ENCODE measurements around the gene ZKSCAN2. TPM values are rescaled to one million over a fixed set of nuclear protein-coding genes. Genes with fewer than 3 reads are reported as not detected.

ZKSCAN2 gene
- total and polyA plus RNA-seq, 2 donors (not counting 1 experiment from before 2014, with no cell fraction given): 2.1 to 4.3 TPM

GRCh38 chr16:25223964-25224363, 33.7 kb downstream of the ZKSCAN2 start:
- Histone ChIP-seq H3K36me3 (ENCODE audit: control insufficient read depth, insufficient read depth, low read length) (no peaks in the 10 kb centered on the region), H3K27ac (ENCODE audit: insufficient read depth, low read length) (no peak overlapping the region), H3K27me3 (ENCODE audit: control insufficient read depth, insufficient read depth, low read length) (no peaks in the 10 kb centered on the region), H2AFZ (ENCODE audit: low read length) (no peak overlapping the region), H3K4me3 (replicated peaks in 1 of 4; ENCODE audit: control extremely low read depth in 1 of 4, insufficient read depth in 1 of 4, low read depth in 3 of 4, low read length in 4 of 4) (no peak overlapping the region), H4K20me1 (ENCODE audit: control insufficient read depth, extremely low read depth, insufficient read depth, low read length) (no peaks in the 10 kb centered on the region), H3K4me2 (ENCODE audit: extremely low read depth, insufficient read depth, low read length) (no peak overlapping the region), H3K9ac (ENCODE audit: insufficient read depth, low read length) (no peak overlapping the region), H3K79me2 (ENCODE audit: control insufficient read depth, insufficient read depth, low read length) (no peaks in the 10 kb centered on the region), H3K9me3 (ENCODE audit: control insufficient read depth, insufficient read depth, low read depth, low read length) (no peaks in the 10 kb centered on the region), H3K4me1 (ENCODE audit: control insufficient read depth, extremely low read depth, insufficient read depth, low read length) (no peaks in the 10 kb centered on the region)
- DNase-seq (ENCODE audit: low read depth in 2 of 2): no peak
- TF ChIP-seq CTCF (conservative IDR thresholded peaks at IDR 0.05 in 1 of 2, IDR thresholded peaks at IDR 0.05 in 1 of 2; ENCODE audit: low read depth in 1 of 2, low read length in 2 of 2) (no peak), EZH2 (IDR thresholded peaks at IDR 0.05; ENCODE audit: low read length, missing control alignments) (no peak)

GRCh38 chr16:25222959-25223358, 34.7 kb downstream of the ZKSCAN2 start:
- DNase-seq (ENCODE audit: low read depth in 2 of 2): no peak
- H3K27me3 ChIP-seq (ENCODE audit: control insufficient read depth, insufficient read depth, low read length): peaks cover 3% of the 10 kb centered on the region
- no peak overlapping the region for H3K9ac ChIP-seq (ENCODE audit: insufficient read depth, low read length)

GRCh38 chr16:25219070-25219737, 38.4 kb downstream of the ZKSCAN2 start:
- Histone ChIP-seq H3K4me1 (ENCODE audit: control insufficient read depth, extremely low read depth, insufficient read depth, low read length) (no peaks in the 10 kb centered on the region), H3K27me3 (ENCODE audit: control insufficient read depth, insufficient read depth, low read length) (peaks cover 5% of the 10 kb centered on the region), H3K9me3 (ENCODE audit: control insufficient read depth, insufficient read depth, low read depth, low read length) (no peaks in the 10 kb centered on the region), H3K36me3 (ENCODE audit: control insufficient read depth, insufficient read depth, low read length) (no peaks in the 10 kb centered on the region), H3K4me3 (replicated peaks in 1 of 4; ENCODE audit: control extremely low read depth in 1 of 4, insufficient read depth in 1 of 4, low read depth in 3 of 4, low read length in 4 of 4) (no peak overlapping the region), H3K27ac (ENCODE audit: insufficient read depth, low read length) (no peak overlapping the region), H3K79me2 (ENCODE audit: control insufficient read depth, insufficient read depth, low read length) (no peaks in the 10 kb centered on the region), H2AFZ (ENCODE audit: low read length) (no peak overlapping the region), H3K4me2 (ENCODE audit: extremely low read depth, insufficient read depth, low read length) (no peak overlapping the region), H4K20me1 (ENCODE audit: control insufficient read depth, extremely low read depth, insufficient read depth, low read length) (no peaks in the 10 kb centered on the region), H3K9ac (ENCODE audit: insufficient read depth, low read length) (no peak overlapping the region)
- TF ChIP-seq CTCF (conservative IDR thresholded peaks at IDR 0.05 in 1 of 2, IDR thresholded peaks at IDR 0.05 in 1 of 2; ENCODE audit: low read depth in 1 of 2, low read length in 2 of 2) (no peak), EZH2 (IDR thresholded peaks at IDR 0.05; ENCODE audit: low read length, missing control alignments) (no peak)
- no peak for DNase-seq (ENCODE audit: low read depth in 2 of 2)

More at GRCh38 chr16:25222959-25223358, 34.7 kb downstream of the ZKSCAN2 start:
- H4K20me1 ChIP-seq (ENCODE audit: control insufficient read depth, extremely low read depth, insufficient read depth, low read length): no peaks in the 10 kb centered on the region
- no peaks in the 10 kb centered on the region for H3K4me1 ChIP-seq (ENCODE audit: control insufficient read depth, extremely low read depth, insufficient read depth, low read length)
- no peak overlapping the region for H2AFZ ChIP-seq (ENCODE audit: low read length)
- no peak overlapping the region for H3K4me2 ChIP-seq (ENCODE audit: extremely low read depth, insufficient read depth, low read length)
- no peak overlapping the region for H3K27ac ChIP-seq (ENCODE audit: insufficient read depth, low read length)
- no peaks in the 10 kb centered on the region for H3K9me3 ChIP-seq (ENCODE audit: control insufficient read depth, insufficient read depth, low read depth, low read length)
- no peaks in the 10 kb centered on the region for H3K36me3 ChIP-seq (ENCODE audit: control insufficient read depth, insufficient read depth, low read length)
- TF ChIP-seq CTCF (conservative IDR thresholded peaks at IDR 0.05 in 1 of 2, IDR thresholded peaks at IDR 0.05 in 1 of 2; ENCODE audit: low read depth in 1 of 2, low read length in 2 of 2): no peak
- TF ChIP-seq EZH2 (IDR thresholded peaks at IDR 0.05; ENCODE audit: low read length, missing control alignments): no peak
- no peak overlapping the region for H3K4me3 ChIP-seq (replicated peaks in 1 of 4; ENCODE audit: control extremely low read depth in 1 of 4, insufficient read depth in 1 of 4, low read depth in 3 of 4, low read length in 4 of 4)
- H3K79me2 ChIP-seq (ENCODE audit: control insufficient read depth, insufficient read depth, low read length): no peaks in the 10 kb centered on the region

All from fibroblast of lung (primary cell).